Esophagus muscularis mucosa (tissue), 4 donors: ENCODE measurements around the gene RFFL.

ENCODE experiments used
- EP300 ChIP-seq: sonication (generic); formaldehyde crosslinking; IDR thresholded peaks from one replicate; pipeline ENCODE4 v1.6.1; 2017; ENCODE audit warnings: antibody characterized with exemption
- POLR2A ChIP-seq: fragments of 450-650 bp; IDR thresholded peaks from one replicate; pipeline ENCODE4 v1.6.1; 2017; ENCODE audit warnings: antibody characterized with exemption, moderate library complexity, mild to moderate bottlenecking, low read depth
- POLR2AphosphoS5 ChIP-seq, 2 donors: sonication (generic); formaldehyde crosslinking; IDR thresholded peaks; one replicate each; pipeline ENCODE4 v1.6.1; 2017; ENCODE audit warnings: antibody characterized with exemption in 2 of 2
- TF ChIP-seq, protein P1 (sequence below), 3 experiments: fragments of 200-600 bp in 2 of 3; fragments of 450-650 bp in 1 of 3; sonication (generic) in 2 of 3; IDR thresholded peaks; one replicate each; pipeline ENCODE4 v1.5.1; 2017 to 2019; ENCODE audit warnings: antibody characterized with exemption in 3 of 3, mild to moderate bottlenecking in 2 of 3, moderate library complexity in 1 of 3

DNA sequence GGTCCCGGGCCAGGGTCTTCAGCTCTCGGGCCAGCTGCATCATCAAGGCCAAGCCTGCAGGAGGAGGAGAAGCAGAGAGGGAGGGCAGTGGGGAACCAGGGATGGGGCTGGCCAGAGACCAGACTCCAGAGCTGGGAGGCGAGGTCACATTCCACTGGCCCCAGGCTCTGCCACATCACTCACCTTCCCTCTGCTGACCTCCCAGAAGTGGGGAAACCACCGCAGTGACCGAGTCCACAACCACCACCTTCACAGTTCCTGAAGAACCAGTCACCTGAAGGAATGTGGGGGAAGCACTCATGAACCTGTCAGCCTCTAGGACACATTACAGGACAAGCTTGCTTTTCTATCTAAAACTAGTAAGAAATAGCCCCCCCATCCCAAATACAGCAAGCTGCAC is 39.8 kb upstream of the RFFL start:
- TF ChIP-seq, protein P1, sequence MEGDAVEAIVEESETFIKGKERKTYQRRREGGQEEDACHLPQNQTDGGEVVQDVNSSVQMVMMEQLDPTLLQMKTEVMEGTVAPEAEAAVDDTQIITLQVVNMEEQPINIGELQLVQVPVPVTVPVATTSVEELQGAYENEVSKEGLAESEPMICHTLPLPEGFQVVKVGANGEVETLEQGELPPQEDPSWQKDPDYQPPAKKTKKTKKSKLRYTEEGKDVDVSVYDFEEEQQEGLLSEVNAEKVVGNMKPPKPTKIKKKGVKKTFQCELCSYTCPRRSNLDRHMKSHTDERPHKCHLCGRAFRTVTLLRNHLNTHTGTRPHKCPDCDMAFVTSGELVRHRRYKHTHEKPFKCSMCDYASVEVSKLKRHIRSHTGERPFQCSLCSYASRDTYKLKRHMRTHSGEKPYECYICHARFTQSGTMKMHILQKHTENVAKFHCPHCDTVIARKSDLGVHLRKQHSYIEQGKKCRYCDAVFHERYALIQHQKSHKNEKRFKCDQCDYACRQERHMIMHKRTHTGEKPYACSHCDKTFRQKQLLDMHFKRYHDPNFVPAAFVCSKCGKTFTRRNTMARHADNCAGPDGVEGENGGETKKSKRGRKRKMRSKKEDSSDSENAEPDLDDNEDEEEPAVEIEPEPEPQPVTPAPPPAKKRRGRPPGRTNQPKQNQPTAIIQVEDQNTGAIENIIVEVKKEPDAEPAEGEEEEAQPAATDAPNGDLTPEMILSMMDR (IDR thresholded peaks at IDR 0.05) = no peak
- no peak for TF ChIP-seq EP300
- TF ChIP-seq POLR2A = no peak
- no peak for TF ChIP-seq POLR2AphosphoS5 (IDR thresholded peaks at IDR 0.05)
